Activated CD4-positive, alpha-beta T cell treated with anti-CD3 and anti-CD28 coated beads for 36 hours (primary cell): ENCODE results near the gene IGSF21. TPM values are rescaled to one million over a fixed set of nuclear protein-coding genes. Genes with fewer than 3 reads are reported as not detected.
A peak's percentile ranks its signal among the peaks of the same experiment; 100 is the strongest.

ENCODE experiments used
- ATAC-seq: fragments of 200-7000 bp; cut with Tn5 transposase; one replicate; pipeline ENCODE4 v1.10.0; 2021; ENCODE audit warnings: mild to moderate bottlenecking, moderate library complexity
- CTCF ChIA-PET: fragments of 350-600 bp; sonication (Branson Sonifier 250); formaldehyde crosslinking; loops from one replicate; lab custom pipeline; 2021; ENCODE audit warnings: antibody characterized with exemption; lab: Charles Lee
- POLR2A ChIA-PET: fragments of 350-600 bp; sonication (Branson Sonifier 250); formaldehyde crosslinking; loops from one replicate; lab custom pipeline; 2021; ENCODE audit warnings: antibody characterized with exemption, inconsistent platforms; lab: Charles Lee
- DNase-seq: peaks from one replicate; pipeline ENCODE4 v3.0.0-alpha.2; 2020
- H3K27ac Mint-ChIP-seq: one replicate; pipeline ENCODE4 v1.8.0; 2021; ENCODE audit warnings: mixed read lengths
- H3K27me3 Mint-ChIP-seq: one replicate; pipeline ENCODE4 v1.8.0; 2021; ENCODE audit warnings: mixed read lengths
- H3K36me3 Mint-ChIP-seq: one replicate; pipeline ENCODE4 v1.8.0; 2021; ENCODE audit warnings: low read depth, mixed read lengths
- H3K4me1 Mint-ChIP-seq: one replicate; pipeline ENCODE4 v1.8.0; 2021; ENCODE audit warnings: mixed read lengths
- H3K4me3 Mint-ChIP-seq: one replicate; pipeline ENCODE4 v1.8.0; 2021; ENCODE audit warnings: mild to moderate bottlenecking, moderate library complexity, mixed read lengths
- H3K9me3 Mint-ChIP-seq: one replicate; pipeline ENCODE4 v1.8.0; 2021; ENCODE audit warnings: low read depth, mixed read lengths
- intact Hi-C, 2 experiments: fragments of 100-400 bp; cut with DNase I in 1 of 2; cut with micrococcal nuclease in 1 of 2; formaldehyde crosslinking; loops; one replicate each; pipeline versions ENCODE4 v1.14.2 to v1.15.1; 2022 to 2024; cut with DNase I, micrococcal nuclease
- total RNA-seq, 2 experiments: library from RNA; stranded (reverse); gene quantifications; one replicate each; pipeline ENCODE4 v1.2.3, GENCODE V29; 2021

IGSF21 gene
- total RNA-seq, 2 experiments from 2014 or later = not detected

GRCh38 chr1:18314399-18314798, 206.8 kb downstream of the IGSF21 start:
- no peak overlapping the region for H3K27ac Mint-ChIP-seq
- H3K9me3 Mint-ChIP-seq = peaks cover 2% of the 10 kb centered on the region
- DNase-seq (no peak), ATAC-seq (no peak)
- intact Hi-C loops = no loop called here
- ChIA-PET CTCF (interaction anchor here (0.6 to 1.6 kb wide), 3 partner anchors 13 to 408 kb away, joined by 3 read pairs; no protein-coding TSS in a partner anchor), POLR2A (no interaction called here)
- peaks cover 7% of the 10 kb centered on the region for H3K27me3 Mint-ChIP-seq
- H3K36me3 Mint-ChIP-seq = no peaks in the 10 kb centered on the region
- no peak overlapping the region for H3K4me3 Mint-ChIP-seq
- H3K4me1 Mint-ChIP-seq = no peaks in the 10 kb centered on the region

GRCh38 chr1:18315449-18315848, 207.9 kb downstream of the IGSF21 start:
- intact Hi-C loops = no loop called here

DNA sequence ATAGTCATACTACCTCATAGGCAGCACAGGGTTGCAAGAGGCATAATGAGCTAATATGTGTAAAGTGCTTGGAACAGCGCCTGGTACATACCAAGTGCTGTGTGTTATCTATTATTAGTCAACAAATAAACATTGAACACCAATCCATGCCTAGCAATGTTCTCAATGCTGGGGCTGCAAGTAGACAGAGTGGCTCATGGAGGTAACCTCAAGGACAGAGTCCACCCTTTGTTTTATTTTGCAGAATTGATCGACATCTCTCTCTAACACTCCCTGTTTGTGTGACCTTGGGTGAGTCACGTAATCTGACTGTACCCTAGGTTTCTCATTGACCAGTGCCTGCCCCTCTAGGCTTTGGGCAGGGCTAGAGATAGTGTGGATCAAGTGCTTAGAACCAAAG, 209.2 kb downstream of the IGSF21 start:
- intact Hi-C loops = no loop called here
- peaks cover 7% of the 10 kb centered on the region for H3K27me3 Mint-ChIP-seq
- H3K36me3 Mint-ChIP-seq = no peaks in the 10 kb centered on the region
- ChIA-PET CTCF (no interaction called here), POLR2A (no interaction called here)
- peaks cover 2% of the 10 kb centered on the region for H3K9me3 Mint-ChIP-seq
- H3K4me3 Mint-ChIP-seq = no peak overlapping the region
- DNase-seq (no peak), ATAC-seq (no peak)
- no peaks in the 10 kb centered on the region for H3K4me1 Mint-ChIP-seq
- no peak overlapping the region for H3K27ac Mint-ChIP-seq

More at GRCh38 chr1:18315449-18315848, 207.9 kb downstream of the IGSF21 start:
- ATAC-seq (no peak), DNase-seq (no peak)
- Mint-ChIP-seq H3K27ac (no peak overlapping the region), H3K36me3 (no peaks in the 10 kb centered on the region), H3K4me1 (no peaks in the 10 kb centered on the region), H3K27me3 (peaks cover 7% of the 10 kb centered on the region), H3K4me3 (no peak overlapping the region), H3K9me3 (peaks cover 2% of the 10 kb centered on the region)
- ChIA-PET POLR2A (no interaction called here), CTCF (no interaction called here)

DNA sequence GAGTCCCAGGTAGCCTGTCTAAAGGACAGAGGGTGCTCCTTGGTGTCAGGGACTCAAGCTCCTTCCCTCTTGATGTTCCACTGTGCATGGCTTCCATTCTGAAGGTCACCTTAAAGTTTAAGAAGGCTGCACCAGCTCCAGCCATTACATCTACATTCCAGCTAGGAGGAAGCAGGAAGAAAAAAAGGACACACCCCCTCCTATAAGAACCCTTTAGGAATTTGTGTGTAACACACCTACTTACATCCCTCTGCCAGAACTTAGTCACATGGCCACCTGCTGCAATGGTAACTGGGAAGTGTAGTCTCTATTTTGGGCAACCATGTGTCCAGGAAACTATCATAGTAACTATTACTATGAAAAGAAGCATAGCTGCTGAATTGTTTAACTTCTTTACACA, 211.5 kb downstream of the IGSF21 start:
- Mint-ChIP-seq H3K4me3 (no peak overlapping the region), H3K4me1 (no peaks in the 10 kb centered on the region), H3K27ac (no peak overlapping the region), H3K27me3 (peaks cover 11% of the 10 kb centered on the region), H3K36me3 (no peaks in the 10 kb centered on the region), H3K9me3 (no peaks in the 10 kb centered on the region)
- ChIA-PET POLR2A (no interaction called here), CTCF (interaction anchor here (0.7 kb wide), 1 partner anchor 20 kb away, joined by 4 read pairs; no protein-coding TSS in a partner anchor)
- DNase-seq (no peak), ATAC-seq (no peak)
- intact Hi-C loops = no loop called here

DNA sequence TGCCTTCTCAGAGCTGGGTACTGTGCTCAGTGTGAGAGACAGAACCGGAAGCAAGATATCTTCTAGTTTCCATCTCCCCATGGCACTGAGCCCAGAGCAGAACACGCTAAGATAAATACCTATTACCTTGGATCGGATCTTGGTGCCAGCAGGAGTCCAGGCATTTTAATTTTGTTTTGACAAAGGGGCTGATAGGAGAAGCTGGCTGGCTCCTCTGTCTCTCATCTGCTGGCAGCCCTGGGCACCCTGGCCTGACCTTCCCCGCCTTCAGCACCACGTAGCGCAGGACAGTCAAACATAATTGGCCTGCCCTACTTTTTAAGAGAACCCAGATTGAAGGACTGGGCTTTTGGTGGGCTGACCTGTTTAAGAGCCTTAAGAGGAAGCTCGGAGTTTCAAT, 212.5 kb downstream of the IGSF21 start:
- no peaks in the 10 kb centered on the region for H3K9me3 Mint-ChIP-seq
- ATAC-seq (no peak), DNase-seq (no peak)
- POLR2A ChIA-PET = no interaction called here
- intact Hi-C loops = no loop called here
- H3K4me3 Mint-ChIP-seq = no peak overlapping the region
- no peaks in the 10 kb centered on the region for H3K36me3 Mint-ChIP-seq
- CTCF ChIA-PET = interaction anchor here (0.6 kb wide), 1 partner anchor 30 kb away, joined by 4 read pairs; no protein-coding TSS in a partner anchor
- H3K4me1 Mint-ChIP-seq = no peaks in the 10 kb centered on the region
- peaks cover 12% of the 10 kb centered on the region for H3K27me3 Mint-ChIP-seq
- H3K27ac Mint-ChIP-seq = no peak overlapping the region

GRCh38 chr1:18322368-18323032, 214.9 kb downstream of the IGSF21 start:
- ATAC-seq (no peak), DNase-seq (peak; percentile 20)
- no peak overlapping the region for H3K4me3 Mint-ChIP-seq
- H3K36me3 Mint-ChIP-seq = no peaks in the 10 kb centered on the region
- H3K27me3 Mint-ChIP-seq = peaks cover 10% of the 10 kb centered on the region
- intact Hi-C loops = no loop called here
- CTCF ChIA-PET = no interaction called here
- no peaks in the 10 kb centered on the region for H3K4me1 Mint-ChIP-seq
- H3K27ac Mint-ChIP-seq = no peak overlapping the region
- H3K9me3 Mint-ChIP-seq = no peaks in the 10 kb centered on the region
- POLR2A ChIA-PET = no interaction called here

GRCh38 chr1:18323259-18323658, 215.7 kb downstream of the IGSF21 start:
- ChIA-PET CTCF (no interaction called here), POLR2A (no interaction called here)
- H3K4me1 Mint-ChIP-seq = no peaks in the 10 kb centered on the region

GRCh38 chr1:18324246-18324645, 216.6 kb downstream of the IGSF21 start:
- CTCF ChIA-PET = interaction anchor here (0.7 kb wide), 2 partner anchors 22 to 26 kb away, joined by 3 to 5 read pairs; no protein-coding TSS in a partner anchor
- H3K27ac Mint-ChIP-seq = no peak overlapping the region

More at GRCh38 chr1:18323259-18323658, 215.7 kb downstream of the IGSF21 start:
- no peaks in the 10 kb centered on the region for H3K36me3 Mint-ChIP-seq
- no peak overlapping the region for H3K27ac Mint-ChIP-seq
- H3K4me3 Mint-ChIP-seq = no peak overlapping the region
- no peaks in the 10 kb centered on the region for H3K9me3 Mint-ChIP-seq
- H3K27me3 Mint-ChIP-seq = peaks cover 13% of the 10 kb centered on the region
- DNase-seq = no peak
- intact Hi-C loops = no loop called here
- ATAC-seq = no peak

GRCh38 chr1:18325136-18325535, 217.5 kb downstream of the IGSF21 start:
- intact Hi-C loops = no loop called here
- Mint-ChIP-seq H3K36me3 (no peaks in the 10 kb centered on the region), H3K27me3 (peaks cover 16% of the 10 kb centered on the region), H3K9me3 (no peaks in the 10 kb centered on the region), H3K4me1 (no peaks in the 10 kb centered on the region), H3K4me3 (no peak overlapping the region), H3K27ac (no peak overlapping the region)
- ChIA-PET POLR2A (no interaction called here), CTCF (interaction anchor here (0.7 kb wide), 2 partner anchors 26 to 151 kb away, joined by 3 to 5 read pairs; no protein-coding TSS in a partner anchor)
- ATAC-seq (no peak), DNase-seq (no peak)

More at GRCh38 chr1:18324246-18324645, 216.6 kb downstream of the IGSF21 start:
- peaks cover 13% of the 10 kb centered on the region for H3K27me3 Mint-ChIP-seq
- intact Hi-C loops = no loop called here
- H3K9me3 Mint-ChIP-seq = no peaks in the 10 kb centered on the region
- H3K36me3 Mint-ChIP-seq = no peaks in the 10 kb centered on the region
- no peak overlapping the region for H3K4me3 Mint-ChIP-seq
- ATAC-seq = no peak
- no peaks in the 10 kb centered on the region for H3K4me1 Mint-ChIP-seq
- DNase-seq = peak; percentile 13
- POLR2A ChIA-PET = no interaction called here

GRCh38 chr1:18326211-18326897, 218.8 kb downstream of the IGSF21 start:
- ATAC-seq (no peak), DNase-seq (no peak)
- POLR2A ChIA-PET = no interaction called here
- CTCF ChIA-PET = interaction anchor here (1.6 kb wide), 1 partner anchor 12 kb away, joined by 3 read pairs; no protein-coding TSS in a partner anchor
- no peaks in the 10 kb centered on the region for H3K36me3 Mint-ChIP-seq
- H3K4me1 Mint-ChIP-seq = no peaks in the 10 kb centered on the region
- no peak overlapping the region for H3K27ac Mint-ChIP-seq
- no peaks in the 10 kb centered on the region for H3K9me3 Mint-ChIP-seq
- intact Hi-C loops = no loop called here
- H3K4me3 Mint-ChIP-seq = no peak overlapping the region
- peaks cover 17% of the 10 kb centered on the region for H3K27me3 Mint-ChIP-seq

DNA sequence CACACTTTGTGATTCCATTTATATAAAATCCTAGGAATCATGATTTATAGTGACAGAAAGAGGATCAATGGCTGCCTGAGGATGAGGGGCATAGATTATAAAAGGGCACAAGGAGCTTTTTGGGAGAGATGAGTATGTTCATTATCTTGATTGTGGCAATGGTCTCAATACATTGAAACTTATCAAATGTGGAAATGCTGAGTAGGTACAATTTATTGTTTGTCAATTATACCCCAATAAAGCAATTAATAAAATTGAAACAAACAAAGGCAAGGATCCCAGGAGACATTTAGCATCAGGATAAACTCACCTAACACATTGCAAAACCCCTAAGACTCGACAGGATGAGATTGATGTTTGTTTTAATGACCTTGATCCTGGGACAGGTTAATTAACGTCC, 220.1 kb downstream of the IGSF21 start:
- H3K27ac Mint-ChIP-seq = no peak overlapping the region
- CTCF ChIA-PET = interaction anchor here (0.5 to 1.6 kb wide), 2 partner anchors 14 to 404 kb away, joined by 3 read pairs; no protein-coding TSS in a partner anchor
- peaks cover 23% of the 10 kb centered on the region for H3K27me3 Mint-ChIP-seq
- no peaks in the 10 kb centered on the region for H3K36me3 Mint-ChIP-seq
- DNase-seq = no peak
- H3K4me1 Mint-ChIP-seq = no peaks in the 10 kb centered on the region
- H3K9me3 Mint-ChIP-seq = no peaks in the 10 kb centered on the region
- POLR2A ChIA-PET = no interaction called here
- ATAC-seq = no peak
- intact Hi-C loops = no loop called here
- no peak overlapping the region for H3K4me3 Mint-ChIP-seq

- no peaks in the 10 kb centered on the region for H3K36me3 Mint-ChIP-seq
- CTCF ChIA-PET = no interaction called here
Measured at GRCh38 chr1:18328803-18329202, 221.2 kb downstream of the IGSF21 start.

More at GRCh38 chr1:18328803-18329202, 221.2 kb downstream of the IGSF21 start:
- Mint-ChIP-seq H3K4me3 (no peak overlapping the region), H3K9me3 (no peaks in the 10 kb centered on the region), H3K27me3 (peaks cover 20% of the 10 kb centered on the region), H3K27ac (no peak overlapping the region), H3K4me1 (no peaks in the 10 kb centered on the region)
- ATAC-seq (no peak), DNase-seq (no peak)
- POLR2A ChIA-PET = no interaction called here
- intact Hi-C loops = no loop called here
